Measurements from ENCODE around the gene PPP1R9B.

- TF ChIP-seq, protein P1, sequence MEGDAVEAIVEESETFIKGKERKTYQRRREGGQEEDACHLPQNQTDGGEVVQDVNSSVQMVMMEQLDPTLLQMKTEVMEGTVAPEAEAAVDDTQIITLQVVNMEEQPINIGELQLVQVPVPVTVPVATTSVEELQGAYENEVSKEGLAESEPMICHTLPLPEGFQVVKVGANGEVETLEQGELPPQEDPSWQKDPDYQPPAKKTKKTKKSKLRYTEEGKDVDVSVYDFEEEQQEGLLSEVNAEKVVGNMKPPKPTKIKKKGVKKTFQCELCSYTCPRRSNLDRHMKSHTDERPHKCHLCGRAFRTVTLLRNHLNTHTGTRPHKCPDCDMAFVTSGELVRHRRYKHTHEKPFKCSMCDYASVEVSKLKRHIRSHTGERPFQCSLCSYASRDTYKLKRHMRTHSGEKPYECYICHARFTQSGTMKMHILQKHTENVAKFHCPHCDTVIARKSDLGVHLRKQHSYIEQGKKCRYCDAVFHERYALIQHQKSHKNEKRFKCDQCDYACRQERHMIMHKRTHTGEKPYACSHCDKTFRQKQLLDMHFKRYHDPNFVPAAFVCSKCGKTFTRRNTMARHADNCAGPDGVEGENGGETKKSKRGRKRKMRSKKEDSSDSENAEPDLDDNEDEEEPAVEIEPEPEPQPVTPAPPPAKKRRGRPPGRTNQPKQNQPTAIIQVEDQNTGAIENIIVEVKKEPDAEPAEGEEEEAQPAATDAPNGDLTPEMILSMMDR (IDR thresholded peaks at IDR 0.05): no peak
- TF ChIP-seq POLR2A (IDR thresholded peaks at IDR 0.05): no peak
Measured at GRCh38 chr17:50107790-50108414, 42.6 kb downstream of the PPP1R9B start.

Data from prostate gland (tissue), 2 donors.